Fibroblast of villous mesenchyme (primary cell): ENCODE data around the gene OR2T2. TPM values are rescaled to one million over a fixed set of nuclear protein-coding genes. Genes with fewer than 3 reads are reported as not detected.
"Not testable (repeated sequence)": the region's sequence is repeated elsewhere in the genome, so short reads cannot be mapped to it uniquely, and the experiment has no call there.

Experiments
- DNase-seq: peaks from one replicate; pipeline ENCODE4 v3.0.0-alpha.2; 2010; ENCODE audit warnings: low read depth
- H3K4me3 ChIP-seq: 2 replicates; pipeline ENCODE4 v1.5.1; 2011; ENCODE audit warnings: low read depth, mild to moderate bottlenecking, low read length
- total RNA-seq: library from RNA; depleted of rRNA; stranded (reverse); fragments of >200 nt; gene quantifications from 2 replicates; pipeline ENCODE4 v1.2.3, GENCODE V29; 2012

Gene OR2T2
- total RNA-seq, 1 donor, result not detected

DNA sequence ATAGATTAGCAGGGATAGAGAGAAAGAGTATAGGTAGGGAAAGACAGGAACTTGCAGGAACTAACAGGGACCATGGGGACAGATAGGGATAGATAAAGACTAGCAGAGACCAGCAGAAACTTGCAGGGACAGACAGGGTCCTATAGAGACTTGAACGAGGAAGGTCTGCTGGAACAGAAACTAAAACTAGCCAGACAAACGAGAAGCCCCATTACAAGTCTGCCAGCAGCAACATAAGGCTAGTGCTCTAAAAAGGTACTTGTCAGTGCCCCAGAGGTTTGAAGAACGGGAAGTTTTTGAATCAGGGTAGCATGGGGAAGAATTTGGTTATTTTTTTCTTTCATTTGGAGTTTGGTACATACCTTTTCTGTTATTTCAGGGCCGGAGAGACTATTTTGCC, 13.2 kb upstream of the OR2T2 start:
- DNase-seq, H3K4me3 ChIP-seq: not testable (repeated sequence)

- not testable (repeated sequence) for DNase-seq
These were observed 11.5 kb upstream of the OR2T2 start for GRCh38 chr1:248433811-248434415.

DNA sequence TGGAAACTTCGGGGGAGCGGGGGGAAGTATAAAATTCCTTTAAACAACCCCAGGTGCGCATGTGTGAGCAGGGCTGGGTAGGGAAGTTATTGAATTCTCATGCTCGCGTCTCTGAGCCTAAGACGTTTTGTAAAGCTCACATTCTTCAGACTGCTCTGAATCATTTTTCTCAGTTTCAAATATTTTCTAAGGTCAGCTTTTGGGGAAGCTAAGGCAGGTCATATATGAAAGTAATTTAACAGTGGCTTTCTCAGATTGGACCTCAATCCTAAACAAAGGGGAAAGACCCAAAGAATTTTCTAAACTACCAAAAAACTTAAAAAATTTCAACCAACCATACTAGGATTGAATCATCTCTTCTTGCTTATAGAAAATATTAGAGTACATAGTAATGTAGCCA, 10.5 kb upstream of the OR2T2 start:
- DNase-seq, H3K4me3 ChIP-seq: not testable (repeated sequence)

More at GRCh38 chr1:248433811-248434415, 11.5 kb upstream of the OR2T2 start:
- not testable (repeated sequence) for H3K4me3 ChIP-seq

GRCh38 chr1:248436303-248436702, 9.1 kb upstream of the OR2T2 start:
- not testable (repeated sequence) for H3K4me3 ChIP-seq, DNase-seq

GRCh38 chr1:248438668-248439067, 6.8 kb upstream of the OR2T2 start:
- H3K4me3 ChIP-seq, DNase-seq: not testable (repeated sequence)

DNA sequence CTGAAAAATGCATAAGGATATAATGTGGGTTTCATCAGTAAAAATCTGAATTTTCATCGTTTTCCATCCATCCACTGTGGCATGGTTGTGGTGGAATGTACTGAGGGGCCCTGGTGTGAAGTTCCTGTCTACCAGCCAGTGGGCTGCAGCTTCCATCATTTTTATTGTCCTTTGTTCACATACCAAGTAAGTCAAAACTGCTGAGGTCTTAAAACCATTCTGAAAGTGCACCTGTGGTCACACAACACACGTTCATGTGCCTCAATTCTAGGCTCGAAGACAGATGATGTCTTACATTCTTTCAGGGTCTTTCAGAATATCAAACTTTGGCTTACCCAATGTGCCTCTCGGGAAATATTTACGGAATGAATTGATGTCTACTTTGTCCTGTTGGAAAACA, 6.2 kb upstream of the OR2T2 start:
- H3K4me3 ChIP-seq, DNase-seq: not testable (repeated sequence)

DNA sequence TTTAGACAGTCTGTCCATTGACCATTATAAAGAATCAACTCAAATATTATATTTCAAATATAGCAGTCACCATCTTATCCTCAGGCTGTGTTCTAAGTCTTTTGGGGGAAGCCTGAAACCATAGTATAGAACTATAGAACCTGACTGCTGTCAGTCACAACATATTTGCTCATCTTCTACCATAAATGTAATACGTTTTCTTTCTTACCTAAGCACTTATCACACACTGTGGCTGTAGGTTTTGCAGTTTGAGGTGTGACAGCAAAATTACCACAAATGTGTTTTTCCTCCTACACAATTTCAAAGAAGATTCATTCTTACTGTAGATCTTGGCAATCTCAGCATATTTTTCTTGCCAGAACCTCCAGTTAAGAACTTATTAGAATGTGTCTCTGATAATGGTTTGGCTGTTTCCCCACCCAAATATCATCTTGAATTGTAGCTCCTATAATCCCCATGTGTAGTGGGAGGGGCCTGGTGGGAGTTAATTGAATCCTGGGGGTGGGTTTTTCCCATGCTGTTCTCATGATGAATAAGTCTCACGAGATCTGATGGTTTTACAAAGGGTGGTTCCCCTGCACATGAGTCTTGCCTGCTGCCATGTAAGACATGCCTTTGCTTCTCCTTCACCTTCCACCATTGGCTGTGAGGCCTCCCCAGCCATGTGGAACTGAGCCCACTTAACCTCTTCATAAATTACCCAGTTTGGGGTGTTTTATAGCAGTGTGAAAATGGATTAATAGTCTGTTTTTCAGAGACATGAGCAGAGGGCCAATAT, 2.7 kb upstream of the OR2T2 start:
- not testable (repeated sequence) for H3K4me3 ChIP-seq, DNase-seq

DNA sequence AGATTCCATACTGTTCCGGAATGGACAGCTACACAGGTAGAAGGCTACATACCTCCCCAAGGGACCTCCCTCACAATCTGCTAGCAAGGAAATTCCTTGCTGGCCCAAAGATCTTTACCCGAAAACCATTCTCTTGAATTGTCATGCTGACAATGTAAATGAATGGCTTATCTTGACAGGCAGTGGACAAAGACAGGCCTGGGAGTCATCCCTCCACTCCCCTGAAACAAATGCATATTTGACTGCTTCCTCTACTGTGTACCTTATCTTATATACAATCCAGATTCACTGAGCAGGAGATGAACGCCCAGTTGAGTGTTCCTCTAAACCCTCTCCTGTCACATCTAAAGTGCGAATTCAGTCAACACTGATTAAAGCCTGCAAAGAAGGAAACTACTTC, 834 bp upstream of the OR2T2 start:
- DNase-seq, H3K4me3 ChIP-seq: not testable (repeated sequence)

- DNase-seq, H3K4me3 ChIP-seq: not testable (repeated sequence)
These were observed 3.1 kb downstream of the OR2T2 start for GRCh38 chr1:248448409-248449074.

DNA sequence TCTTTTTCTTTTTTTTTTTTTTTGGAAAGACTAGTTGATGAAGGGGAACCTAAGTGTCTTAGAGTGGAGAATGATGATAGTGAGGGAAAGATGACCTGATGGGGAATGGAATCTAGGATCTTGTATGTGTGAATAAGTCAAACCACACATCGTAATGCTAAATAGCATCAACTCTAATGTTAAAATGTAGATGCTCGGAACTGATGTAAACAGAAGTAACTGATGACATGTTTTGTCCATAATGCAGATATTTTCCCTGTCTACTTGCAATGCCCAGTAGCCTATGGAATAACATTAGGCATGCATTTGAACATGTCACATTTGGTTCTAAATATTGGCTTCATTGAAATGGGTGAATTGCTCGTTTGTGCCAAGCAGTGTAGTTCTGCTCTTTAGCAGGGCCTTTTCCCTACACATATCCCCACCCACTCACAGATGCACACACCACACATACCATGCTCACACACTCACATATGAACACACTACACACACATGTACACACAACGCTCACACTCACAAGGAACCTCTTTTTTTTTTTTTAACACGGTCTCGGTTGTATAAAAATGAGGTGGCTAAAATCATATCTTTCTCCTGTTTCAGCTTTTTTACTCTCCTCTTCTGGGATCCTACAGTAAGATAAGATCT, 4.5 kb downstream of the OR2T2 start:
- H3K4me3 ChIP-seq, DNase-seq: not testable (repeated sequence)

- DNase-seq, result not testable (repeated sequence)
These were observed 5.2 kb downstream of the OR2T2 start for GRCh38 chr1:248450466-248451145.

DNA sequence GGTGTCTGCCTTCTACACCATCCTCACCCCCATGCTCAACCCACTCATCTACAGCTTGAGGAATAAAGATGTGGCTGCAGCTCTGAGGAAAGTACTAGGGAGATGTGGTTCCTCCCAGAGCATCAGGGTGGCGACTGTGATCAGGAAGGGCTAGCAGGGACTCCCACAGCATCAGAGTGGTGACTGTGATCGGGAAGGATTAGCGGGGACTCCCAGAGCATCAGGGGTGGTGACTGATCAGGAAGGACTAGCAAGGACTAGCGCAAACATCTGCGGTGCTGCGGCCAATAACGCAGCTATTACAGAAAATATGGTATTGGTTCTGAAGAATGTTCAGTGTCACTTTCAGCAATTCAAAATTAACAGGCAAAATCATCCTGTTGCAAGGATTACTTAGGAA, 8.2 kb downstream of the OR2T2 start:
- not testable (repeated sequence) for DNase-seq, H3K4me3 ChIP-seq

More at GRCh38 chr1:248450466-248451145, 5.2 kb downstream of the OR2T2 start:
- H3K4me3 ChIP-seq, result not testable (repeated sequence)

GRCh38 chr1:248455045-248455444, 9.6 kb downstream of the OR2T2 start:
- H3K4me3 ChIP-seq, DNase-seq: not testable (repeated sequence)

DNA sequence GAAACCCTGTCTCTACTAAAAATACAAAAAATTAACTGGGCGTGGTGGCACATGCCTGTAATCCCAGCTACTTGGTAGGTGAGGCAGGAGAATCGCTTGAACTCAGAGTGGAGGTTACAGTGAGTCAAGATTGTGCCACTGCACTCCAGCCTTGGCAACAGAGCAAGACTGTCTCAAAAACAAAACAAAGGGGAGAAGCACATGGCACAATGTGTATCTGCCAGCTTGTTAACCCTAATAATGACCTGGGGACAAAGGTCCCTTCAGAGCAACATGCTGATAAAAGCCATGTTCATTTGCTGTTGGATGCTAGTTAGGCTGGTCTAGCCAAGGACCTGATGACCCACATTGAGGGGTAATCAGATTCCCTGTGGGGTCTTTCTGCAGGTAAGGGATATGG, 11.2 kb downstream of the OR2T2 start:
- not testable (repeated sequence) for H3K4me3 ChIP-seq, DNase-seq

DNA sequence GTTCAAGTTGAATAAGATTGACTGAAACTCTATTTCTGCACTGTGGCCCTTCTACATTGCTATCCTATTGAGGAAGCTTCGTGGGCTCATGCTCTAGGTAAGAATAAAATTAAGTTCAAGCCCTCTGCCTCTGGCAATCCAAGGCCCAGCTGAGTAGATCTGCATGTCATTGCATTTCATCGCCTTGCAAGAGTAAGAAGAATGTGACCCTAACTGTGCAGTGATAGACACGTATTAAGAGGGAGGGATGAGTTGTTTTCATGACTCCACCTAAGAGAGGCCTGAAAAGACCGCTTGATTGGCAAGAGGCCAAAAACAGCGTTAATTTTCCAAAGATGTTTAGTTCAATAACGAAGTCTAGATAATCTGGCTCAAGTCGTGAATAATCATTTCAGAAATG, 13.7 kb downstream of the OR2T2 start:
- not testable (repeated sequence) for DNase-seq, H3K4me3 ChIP-seq
